Calu3 (cell line): ENCODE measurements around the gene WDR5. TPM values are rescaled to one million over a fixed set of nuclear protein-coding genes. Genes with fewer than 3 reads are reported as not detected.

Source experiments
- BruUV-seq: library from RNA; stranded (reverse); fragments of 400-500 nt; replicated peaks from 2 replicates; lab custom pipeline; 2021; lab: Mats Ljungman, UMichigan
- CTCF ChIA-PET: fragments of 300-600 bp; sonication (Branson Sonifier 250); formaldehyde crosslinking; loops from one replicate; lab custom pipeline; 2022; ENCODE audit warnings: antibody characterized with exemption; lab: Charles Lee
- DNase-seq: peaks from one replicate; pipeline ENCODE4 v3.0.0; 2022
- H3K27ac Mint-ChIP-seq: one replicate; pipeline ENCODE4 v1.8.0; 2022; ENCODE audit warnings: mixed read lengths; ENCODE audit not compliant: unreplicated experiment
- H3K27me3 Mint-ChIP-seq: one replicate; pipeline ENCODE4 v1.8.0; 2022; ENCODE audit warnings: mixed read lengths; ENCODE audit not compliant: unreplicated experiment
- H3K36me3 Mint-ChIP-seq: one replicate; pipeline ENCODE4 v1.8.0; 2022; ENCODE audit warnings: mild to moderate bottlenecking, moderate library complexity, mixed read lengths; ENCODE audit not compliant: insufficient read depth, unreplicated experiment
- H3K4me1 Mint-ChIP-seq: one replicate; pipeline ENCODE4 v1.8.0; 2022; ENCODE audit warnings: mild to moderate bottlenecking, low read depth, mixed read lengths; ENCODE audit not compliant: unreplicated experiment
- H3K4me3 Mint-ChIP-seq: one replicate; pipeline ENCODE4 v1.8.0; 2022; ENCODE audit warnings: mild to moderate bottlenecking, low read depth, moderate library complexity, mixed read lengths; ENCODE audit not compliant: unreplicated experiment
- H3K9me3 Mint-ChIP-seq: one replicate; pipeline ENCODE4 v1.8.0; 2022; ENCODE audit warnings: low read depth, mixed read lengths; ENCODE audit not compliant: unreplicated experiment
- intact Hi-C: fragments of 100-400 bp; cut with micrococcal nuclease; formaldehyde crosslinking; loops from one replicate; pipeline ENCODE4 v1.10.0; 2022; ENCODE audit not compliant: unreplicated experiment
- total RNA-seq: library from RNA; stranded (reverse); gene quantifications from 2 replicates; pipeline ENCODE4 v1.2.3, GENCODE V29; 2022
- TF ChIP-seq, protein P1 (sequence below): fragments of 200-600 bp; IDR thresholded peaks from one replicate; pipeline ENCODE4 v1.8.0; 2022; ENCODE audit warnings: antibody characterized with exemption; ENCODE audit not compliant: unreplicated experiment

The WDR5 gene
- total RNA-seq, 1 experiment from 2014 or later, result 27.5 TPM

DNA sequence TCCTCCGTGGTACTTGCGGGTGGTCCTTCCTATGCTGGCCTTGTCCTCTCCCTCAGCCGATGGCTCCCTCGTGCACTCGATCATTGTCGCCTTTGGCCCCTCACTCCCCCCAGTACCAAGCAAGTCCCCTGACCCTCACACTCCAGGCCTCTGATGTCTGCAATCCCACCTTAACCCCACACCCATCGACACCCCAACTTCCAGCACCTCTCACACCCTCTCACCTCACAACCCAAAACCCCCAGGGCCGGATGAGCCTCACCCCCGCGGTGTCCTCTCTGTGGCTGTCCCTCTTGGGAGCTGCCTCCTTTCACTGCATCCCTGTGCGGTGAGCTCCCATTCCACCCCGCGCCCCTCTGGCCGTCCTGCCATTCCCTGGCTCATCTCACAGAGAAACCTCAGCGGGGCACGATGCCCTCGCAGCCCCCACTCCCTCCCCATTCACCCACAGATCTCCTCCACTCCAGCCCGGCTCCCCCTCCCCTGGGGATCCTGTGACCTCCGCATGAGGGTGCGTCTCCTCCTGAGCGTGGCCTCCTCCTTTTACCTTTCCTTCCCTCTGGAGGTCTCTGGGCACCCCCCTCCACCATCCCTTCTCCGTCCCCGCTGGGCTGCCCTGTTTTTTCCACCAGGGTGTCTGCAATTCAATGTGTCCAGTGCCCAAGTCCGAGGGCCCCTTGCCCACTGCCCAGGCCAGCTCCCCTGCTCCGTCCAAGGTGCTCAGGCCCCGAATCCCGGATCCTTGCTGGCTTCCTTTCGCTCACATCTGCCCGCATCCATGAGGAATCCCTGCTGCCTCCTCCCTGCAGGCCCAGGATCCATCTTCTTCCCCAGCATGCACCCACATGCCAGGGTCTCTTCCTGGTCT, 44.3 kb downstream of the WDR5 start:
- Mint-ChIP-seq H3K27me3 (peaks cover 79% of the 10 kb centered on the region), H3K27ac (no peak overlapping the region), H3K4me1 (no peaks in the 10 kb centered on the region), H3K36me3 (peaks cover 4% of the 10 kb centered on the region), H3K9me3 (peaks cover 9% of the 10 kb centered on the region), H3K4me3 (no peak overlapping the region)
- no peak for DNase-seq
- TF ChIP-seq, protein P1, sequence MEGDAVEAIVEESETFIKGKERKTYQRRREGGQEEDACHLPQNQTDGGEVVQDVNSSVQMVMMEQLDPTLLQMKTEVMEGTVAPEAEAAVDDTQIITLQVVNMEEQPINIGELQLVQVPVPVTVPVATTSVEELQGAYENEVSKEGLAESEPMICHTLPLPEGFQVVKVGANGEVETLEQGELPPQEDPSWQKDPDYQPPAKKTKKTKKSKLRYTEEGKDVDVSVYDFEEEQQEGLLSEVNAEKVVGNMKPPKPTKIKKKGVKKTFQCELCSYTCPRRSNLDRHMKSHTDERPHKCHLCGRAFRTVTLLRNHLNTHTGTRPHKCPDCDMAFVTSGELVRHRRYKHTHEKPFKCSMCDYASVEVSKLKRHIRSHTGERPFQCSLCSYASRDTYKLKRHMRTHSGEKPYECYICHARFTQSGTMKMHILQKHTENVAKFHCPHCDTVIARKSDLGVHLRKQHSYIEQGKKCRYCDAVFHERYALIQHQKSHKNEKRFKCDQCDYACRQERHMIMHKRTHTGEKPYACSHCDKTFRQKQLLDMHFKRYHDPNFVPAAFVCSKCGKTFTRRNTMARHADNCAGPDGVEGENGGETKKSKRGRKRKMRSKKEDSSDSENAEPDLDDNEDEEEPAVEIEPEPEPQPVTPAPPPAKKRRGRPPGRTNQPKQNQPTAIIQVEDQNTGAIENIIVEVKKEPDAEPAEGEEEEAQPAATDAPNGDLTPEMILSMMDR, result no peak
- no TSS peak for BruUV-seq
- intact Hi-C loops, result no loop called here
- CTCF ChIA-PET, result no interaction called here

DNA sequence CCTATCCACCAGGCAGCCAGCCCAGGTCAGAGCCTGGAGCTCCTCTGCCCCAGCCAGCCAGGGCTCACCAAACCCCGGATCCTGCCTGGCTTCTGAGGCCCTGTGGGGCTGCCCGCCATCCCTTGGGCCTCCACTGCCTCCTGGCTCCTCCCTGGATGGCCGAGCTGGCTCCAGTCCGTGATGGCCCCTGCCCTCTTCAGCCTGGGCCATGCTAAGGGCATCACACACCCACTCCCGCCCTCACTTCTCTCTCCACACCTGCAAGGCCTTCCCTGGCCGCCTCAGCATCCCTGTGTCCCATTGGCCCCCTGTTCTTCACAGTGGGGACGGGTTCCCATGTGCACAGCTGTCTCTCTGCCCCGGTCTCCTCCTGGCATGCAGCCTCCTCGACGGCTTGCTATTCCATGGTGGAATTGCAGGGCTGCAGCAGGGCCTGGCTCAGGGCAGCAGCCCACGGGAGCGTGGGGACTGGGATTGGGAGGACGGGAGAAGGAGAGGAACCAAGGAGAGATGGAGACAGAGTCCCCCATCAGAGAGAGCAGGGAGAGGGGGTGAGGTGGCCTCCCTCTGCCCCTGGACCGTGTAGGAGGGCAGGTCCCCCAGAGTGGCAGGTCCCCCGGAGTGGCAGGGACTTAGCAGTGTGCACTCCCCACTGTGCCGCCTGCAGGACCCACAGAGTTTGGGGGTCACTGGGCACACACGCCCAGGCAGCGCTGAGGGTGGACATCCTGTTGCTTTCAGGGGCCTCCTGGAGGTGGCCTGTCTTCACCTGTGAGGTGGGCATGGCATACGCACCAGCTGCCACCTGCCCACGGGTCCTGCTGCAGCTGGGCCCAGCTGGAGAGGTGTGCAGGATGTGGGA, 45.1 kb downstream of the WDR5 start:
- BruUV-seq, result no TSS peak
- CTCF ChIA-PET, result no interaction called here
- TF ChIP-seq, protein P1, result no peak
- Mint-ChIP-seq H3K4me1 (no peaks in the 10 kb centered on the region), H3K4me3 (no peak overlapping the region), H3K9me3 (peaks cover 9% of the 10 kb centered on the region), H3K36me3 (peaks cover 4% of the 10 kb centered on the region), H3K27me3 (peaks cover 72% of the 10 kb centered on the region), H3K27ac (no peak overlapping the region)
- no peak for DNase-seq
- intact Hi-C loops, result no loop called here

DNA sequence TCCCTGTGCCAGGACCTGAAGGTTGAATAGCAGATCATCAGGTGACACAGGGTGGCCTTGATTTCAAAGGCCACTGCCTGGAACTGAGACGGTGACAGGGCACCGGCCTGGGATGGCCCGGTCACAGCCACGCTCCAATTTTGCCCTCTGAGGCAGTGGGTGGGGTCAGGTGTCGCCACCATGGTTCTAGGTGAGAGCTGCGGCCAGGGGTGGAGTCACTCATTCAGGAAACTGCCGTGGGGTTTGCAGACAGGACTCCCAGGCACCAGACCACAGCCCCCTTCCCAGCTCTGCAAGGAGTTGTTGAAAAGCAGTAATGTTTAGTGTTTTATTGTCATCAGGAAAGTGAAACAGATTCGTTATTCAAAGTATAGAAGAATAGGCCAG, 45.8 kb downstream of the WDR5 start:
- no TSS peak for BruUV-seq
- CTCF ChIA-PET, result no interaction called here
- DNase-seq, result no peak

DNA sequence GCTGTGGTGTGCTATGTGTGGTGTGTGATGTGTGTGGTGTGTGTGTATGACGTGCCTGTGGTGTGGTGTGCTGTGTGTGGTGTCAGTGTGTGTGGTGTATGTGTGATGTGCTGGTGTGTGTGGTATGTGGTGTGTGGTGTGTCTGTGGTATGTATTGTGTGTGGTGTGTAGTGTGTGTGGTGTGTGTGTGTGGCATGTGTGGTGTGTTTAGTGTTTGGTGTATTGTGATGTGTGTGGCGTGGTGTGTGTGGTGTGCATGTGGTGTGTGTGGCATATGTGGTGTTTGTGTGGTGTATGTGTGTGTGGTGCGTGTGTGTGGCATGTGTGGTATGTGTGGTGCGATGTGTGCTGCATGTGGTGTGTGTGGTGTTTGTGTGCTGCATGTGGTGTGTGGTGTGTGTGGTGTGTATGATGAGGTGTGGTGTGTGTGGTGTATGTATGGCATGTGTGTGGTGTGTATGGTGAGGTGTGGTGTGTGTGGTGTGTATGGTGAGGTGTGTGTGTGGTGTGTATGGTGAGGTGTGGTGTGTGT, 46.7 kb downstream of the WDR5 start:
- peaks cover 4% of the 10 kb centered on the region for H3K36me3 Mint-ChIP-seq
- CTCF ChIA-PET, result no interaction called here
- DNase-seq, result no peak
- intact Hi-C loops, result no loop called here
- H3K9me3 Mint-ChIP-seq, result peaks cover 9% of the 10 kb centered on the region
- TF ChIP-seq, protein P1, result no peak
- H3K4me1 Mint-ChIP-seq, result no peaks in the 10 kb centered on the region
- H3K27me3 Mint-ChIP-seq, result peaks cover 67% of the 10 kb centered on the region
- H3K4me3 Mint-ChIP-seq, result no peak overlapping the region
- no peak overlapping the region for H3K27ac Mint-ChIP-seq
- BruUV-seq, result no TSS peak

More for the DNA sequence above, 45.8 kb downstream of the WDR5 start:
- TF ChIP-seq, protein P1, result no peak
- Mint-ChIP-seq H3K4me3 (no peak overlapping the region), H3K4me1 (no peaks in the 10 kb centered on the region), H3K9me3 (peaks cover 9% of the 10 kb centered on the region), H3K27me3 (peaks cover 72% of the 10 kb centered on the region), H3K27ac (no peak overlapping the region), H3K36me3 (peaks cover 4% of the 10 kb centered on the region)
- intact Hi-C loops, result no loop called here
